HuH-7.5 (cell line): ENCODE data around the gene PSMD11.
"Not testable (repeated sequence)": the region's sequence is repeated elsewhere in the genome, so short reads cannot be mapped to it uniquely, and the experiment has no call there.

Experiments
- DNase-seq: peaks from one replicate; pipeline ENCODE4 v3.0.0; 2011; ENCODE audit warnings: low spot score

The PSMD11 gene

DNA sequence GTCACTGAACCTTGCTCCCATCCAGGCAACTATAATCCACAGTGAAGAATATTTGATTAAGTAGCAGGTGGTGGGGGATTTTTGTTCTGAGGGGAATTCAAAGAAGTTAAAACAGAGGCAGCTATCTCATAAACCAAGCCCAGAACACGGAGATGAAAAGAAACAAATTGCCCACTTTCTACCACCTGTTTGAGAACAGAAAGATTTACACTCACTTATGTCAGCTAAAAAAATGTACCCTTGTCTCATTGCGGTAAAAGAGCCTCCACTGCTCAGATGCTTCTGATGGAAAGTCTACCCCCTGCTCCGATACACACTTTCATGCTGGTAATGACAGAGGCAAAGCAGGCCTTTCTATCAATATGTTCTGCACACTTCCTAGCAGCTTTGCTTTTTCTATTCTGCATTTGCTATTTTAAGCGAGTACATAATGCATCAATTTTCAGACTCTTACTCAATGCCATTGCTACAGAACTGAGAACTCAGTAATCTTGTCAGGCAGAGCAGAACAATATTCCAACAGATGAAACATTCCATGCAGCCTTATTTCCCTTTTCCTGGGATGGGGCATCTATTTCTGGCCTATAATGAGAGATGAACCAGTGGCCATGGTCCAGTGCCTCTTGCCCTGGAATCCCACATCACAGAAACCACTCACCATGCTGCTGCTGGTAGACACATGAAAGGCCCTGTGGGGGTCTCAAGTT lies 71.5 kb downstream of the PSMD11 start:
- no peak for DNase-seq

DNA sequence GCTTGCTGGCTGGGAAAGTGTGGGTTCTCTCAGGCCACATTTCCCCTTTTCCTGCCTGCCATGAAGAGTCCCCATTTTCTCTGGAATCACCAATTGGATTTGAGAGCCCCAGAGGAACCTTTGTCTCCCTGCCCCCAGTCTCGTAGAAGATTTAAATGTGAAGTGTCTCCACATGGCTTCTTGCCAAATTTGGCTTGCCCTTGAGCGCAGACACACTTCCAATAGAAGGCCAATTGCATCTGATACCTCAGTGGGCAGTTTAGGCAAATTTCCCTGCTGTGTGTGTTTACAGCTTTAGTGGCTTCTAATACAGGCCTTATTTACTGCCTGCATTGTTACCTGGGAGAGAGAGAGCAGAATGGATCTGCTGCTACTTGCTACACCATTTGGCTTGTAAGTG lies 72.1 kb downstream of the PSMD11 start:
- no peak for DNase-seq

DNA sequence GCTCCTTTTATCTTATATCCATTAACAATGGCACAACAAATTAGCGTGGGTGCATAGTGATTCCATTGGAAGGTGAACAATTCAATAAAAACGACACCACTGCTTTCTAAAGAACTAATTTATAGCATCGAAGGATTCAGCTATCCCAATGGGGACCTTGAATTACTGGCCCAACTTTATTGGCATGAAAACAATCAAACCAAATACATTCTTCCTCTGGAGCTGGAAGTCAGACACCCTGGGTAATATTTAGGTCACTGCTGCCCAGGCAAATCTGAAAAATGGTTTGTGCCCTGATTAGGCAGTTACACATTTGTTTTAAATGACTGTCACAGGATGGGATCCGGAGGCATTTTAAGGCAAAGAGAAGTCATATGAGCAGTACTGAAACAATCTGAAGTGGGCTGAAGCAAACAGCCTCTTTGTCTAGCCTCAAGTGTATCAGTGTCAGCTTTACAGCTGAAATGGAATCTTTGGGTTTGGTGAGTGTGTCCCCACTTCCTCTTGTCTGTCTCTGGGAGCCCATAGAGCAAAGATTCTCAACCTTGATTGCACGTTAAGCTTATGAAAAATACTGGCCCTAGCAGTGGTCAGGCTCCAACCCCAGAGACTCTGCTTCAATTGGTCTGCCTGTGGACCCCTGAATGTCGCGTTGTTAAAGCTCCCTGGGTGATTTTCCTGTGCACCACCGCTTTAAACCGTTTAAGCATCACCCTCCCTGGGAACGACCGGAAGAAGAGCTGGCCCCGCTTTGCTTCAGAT lies 72.8 kb downstream of the PSMD11 start:
- no peak for DNase-seq

GRCh38 chr17:32517982-32518381 lies 73.7 kb downstream of the PSMD11 start:
- no peak for DNase-seq

- DNase-seq: no peak
These were observed 74.4 kb downstream of the PSMD11 start for GRCh38 chr17:32518646-32519227.

- DNase-seq: no peak
These were observed 75.2 kb downstream of the PSMD11 start for GRCh38 chr17:32519228-32520103.

- peak; percentile 49 for DNase-seq
These were observed 75.9 kb downstream of the PSMD11 start for GRCh38 chr17:32520104-32520701.

DNA sequence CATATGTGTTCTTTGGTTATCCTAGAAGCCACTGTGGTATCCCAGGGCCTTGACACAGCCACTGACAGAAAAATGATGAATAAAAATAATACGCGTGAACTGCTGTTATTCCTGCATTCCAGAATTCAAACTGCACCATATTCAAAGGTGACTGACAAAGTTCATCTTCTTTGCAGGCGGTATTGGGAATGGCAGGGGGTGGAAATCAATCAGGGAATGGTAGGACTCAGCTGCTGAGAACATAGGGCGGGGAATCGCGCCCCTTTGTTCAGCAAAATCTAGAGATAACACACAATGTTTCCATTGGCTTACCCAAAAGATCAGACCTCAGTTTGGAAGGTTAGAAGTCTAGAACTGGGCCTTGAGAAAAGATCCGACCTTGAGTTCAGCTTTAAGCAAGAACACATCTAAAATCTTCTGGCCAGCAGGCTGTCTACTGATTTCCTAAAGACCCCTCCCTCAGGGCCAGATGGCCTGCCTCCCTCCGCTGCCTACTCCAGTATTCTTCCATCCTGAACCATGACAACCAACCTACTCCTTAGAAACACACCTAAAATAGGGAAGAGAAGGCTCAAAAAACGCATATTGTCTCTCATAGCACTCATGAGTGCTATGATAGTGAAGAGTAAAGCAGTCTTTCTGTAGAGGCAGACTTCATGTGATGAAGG lies 76.6 kb downstream of the PSMD11 start:
- DNase-seq: no peak

DNA sequence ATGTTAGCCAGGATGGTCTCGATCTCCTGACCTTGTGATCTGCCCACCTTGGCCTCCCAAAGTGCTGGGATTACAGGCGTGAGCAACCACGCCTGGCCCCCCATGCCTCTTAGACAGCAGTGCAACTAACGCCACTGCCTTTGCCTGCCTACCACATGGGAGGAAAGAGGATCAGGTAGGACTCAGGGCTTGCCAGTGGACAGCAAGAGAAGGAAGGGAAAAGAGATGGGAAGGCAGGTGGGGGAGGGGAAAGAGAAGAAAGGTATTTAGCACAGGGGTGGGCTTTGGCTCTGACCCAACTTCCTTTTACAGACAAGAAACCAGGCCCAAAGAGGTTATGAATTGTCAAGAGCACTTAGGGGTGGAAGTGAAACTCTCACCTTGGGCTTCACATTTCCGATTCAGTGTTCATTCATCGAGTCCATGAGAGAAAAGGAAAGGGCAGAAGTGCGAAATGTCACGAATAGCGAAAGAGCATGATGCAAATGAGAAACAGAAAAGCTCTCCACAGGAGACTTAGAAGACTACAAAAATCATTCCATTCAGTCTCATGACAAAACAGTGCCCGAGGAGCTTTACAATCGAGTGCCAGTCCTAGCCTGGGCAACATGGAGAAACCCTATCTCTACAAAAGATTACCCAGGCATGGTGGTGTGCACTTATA lies 78.8 kb downstream of the PSMD11 start:
- no peak for DNase-seq

- DNase-seq: no peak
These were observed 79.7 kb downstream of the PSMD11 start for GRCh38 chr17:32523827-32524552.

DNA sequence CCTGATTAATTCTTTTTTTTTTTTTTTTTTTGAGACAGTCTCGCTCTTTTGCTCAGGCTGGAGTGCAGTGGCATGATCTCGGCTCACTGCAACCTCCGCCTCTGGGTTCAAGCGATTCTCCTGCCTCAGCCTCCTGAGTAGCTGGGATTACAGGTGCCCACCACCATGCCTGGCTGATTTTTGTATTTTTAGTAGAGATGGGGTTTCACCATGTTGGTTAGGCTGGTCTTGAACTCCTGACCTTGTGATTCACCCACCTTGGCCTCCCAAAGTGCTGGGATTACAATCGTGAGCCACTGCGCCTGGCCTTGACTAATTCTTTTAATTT lies 80.2 kb downstream of the PSMD11 start:
- not testable (repeated sequence) for DNase-seq

- no peak for DNase-seq
These were observed 80.8 kb downstream of the PSMD11 start for GRCh38 chr17:32525122-32525521.

- no peak for DNase-seq
These were observed 82.8 kb downstream of the PSMD11 start for GRCh38 chr17:32527146-32527545.

DNA sequence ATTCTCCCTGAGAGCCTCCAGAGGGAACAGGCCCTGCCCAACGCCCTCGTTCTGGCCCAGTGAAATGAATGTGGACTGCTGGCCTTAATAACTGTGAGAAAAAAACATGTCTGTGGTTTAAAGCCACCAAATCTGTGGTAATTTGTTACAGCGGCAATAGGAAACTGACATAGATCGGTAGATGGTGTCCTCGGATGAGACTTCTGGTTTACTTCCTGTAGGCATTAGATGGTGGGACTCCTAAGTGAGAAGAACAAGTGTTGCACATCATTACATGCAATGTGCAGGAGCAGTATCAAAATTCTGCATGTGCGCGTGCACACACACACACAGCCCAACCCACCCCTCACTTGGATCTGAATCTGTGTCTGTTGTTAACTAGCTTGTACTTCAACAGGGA lies 84.5 kb downstream of the PSMD11 start:
- no peak for DNase-seq

GRCh38 chr17:32529604-32530003 lies 85.3 kb downstream of the PSMD11 start:
- no peak for DNase-seq
